ENCODE data around the gene BARD1. TPM values are rescaled to one million over a fixed set of nuclear protein-coding genes. Genes with fewer than 3 reads are reported as not detected.

Gene BARD1
- total RNA-seq, 1 experiment from 2014 or later = 29.7 TPM

DNA sequence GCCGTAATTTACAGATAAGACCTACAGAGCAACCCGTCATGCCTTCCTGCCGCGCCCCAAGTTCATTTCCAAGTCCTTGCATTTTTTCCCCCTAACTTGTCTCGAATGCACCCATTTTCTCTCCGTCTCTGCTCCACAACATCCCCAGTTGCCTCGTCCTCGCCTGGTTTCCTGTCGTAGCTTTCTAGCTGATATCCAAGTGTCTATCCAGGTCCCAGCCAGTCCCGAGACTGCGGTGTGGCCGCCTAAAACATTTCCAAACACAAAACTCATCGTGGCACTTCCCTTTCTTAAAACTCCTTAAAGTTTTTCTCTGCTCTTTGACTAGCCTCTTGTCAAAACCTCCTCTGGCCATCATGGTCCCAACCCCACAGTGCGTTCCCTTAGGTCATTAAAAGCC is 1.2 kb upstream of the BARD1 start:
- Histone ChIP-seq H3K27ac (ENCODE audit: low read depth, low read length, poor library complexity, severe bottlenecking) (no peak overlapping the region), H3K36me3 (ENCODE audit: insufficient read depth, low read length, poor library complexity, severe bottlenecking) (no peaks in the 10 kb centered on the region), H3K4me1 (ENCODE audit: insufficient read depth, low read length, poor library complexity, severe bottlenecking) (peaks cover 15% of the 10 kb centered on the region), H3K27me3 (replicated peaks; ENCODE audit: insufficient read depth, low read depth, low read length, poor library complexity) (no peaks in the 10 kb centered on the region), H3K9me3 (ENCODE audit: low read depth, low read length, poor library complexity, severe bottlenecking) (no peaks in the 10 kb centered on the region), H3K4me3 (ENCODE audit: low read depth, low read length, poor library complexity, severe bottlenecking) (peak overlapping the region; percentile 81)
- DNase-seq (ENCODE audit: low spot score) = no peak
- TF ChIP-seq, protein P1, sequence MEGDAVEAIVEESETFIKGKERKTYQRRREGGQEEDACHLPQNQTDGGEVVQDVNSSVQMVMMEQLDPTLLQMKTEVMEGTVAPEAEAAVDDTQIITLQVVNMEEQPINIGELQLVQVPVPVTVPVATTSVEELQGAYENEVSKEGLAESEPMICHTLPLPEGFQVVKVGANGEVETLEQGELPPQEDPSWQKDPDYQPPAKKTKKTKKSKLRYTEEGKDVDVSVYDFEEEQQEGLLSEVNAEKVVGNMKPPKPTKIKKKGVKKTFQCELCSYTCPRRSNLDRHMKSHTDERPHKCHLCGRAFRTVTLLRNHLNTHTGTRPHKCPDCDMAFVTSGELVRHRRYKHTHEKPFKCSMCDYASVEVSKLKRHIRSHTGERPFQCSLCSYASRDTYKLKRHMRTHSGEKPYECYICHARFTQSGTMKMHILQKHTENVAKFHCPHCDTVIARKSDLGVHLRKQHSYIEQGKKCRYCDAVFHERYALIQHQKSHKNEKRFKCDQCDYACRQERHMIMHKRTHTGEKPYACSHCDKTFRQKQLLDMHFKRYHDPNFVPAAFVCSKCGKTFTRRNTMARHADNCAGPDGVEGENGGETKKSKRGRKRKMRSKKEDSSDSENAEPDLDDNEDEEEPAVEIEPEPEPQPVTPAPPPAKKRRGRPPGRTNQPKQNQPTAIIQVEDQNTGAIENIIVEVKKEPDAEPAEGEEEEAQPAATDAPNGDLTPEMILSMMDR (conservative IDR thresholded peaks at IDR 0.05; ENCODE audit: low read depth, low read length) = no peak
- TF ChIP-seq EZH2 (IDR thresholded peaks at IDR 0.05; ENCODE audit: borderline replicate concordance, low read depth, low read length, poor library complexity, severe bottlenecking) = no peak
- ChIA-PET CTCF (no interaction called here), POLR2A (ENCODE audit: low non-redundant PET) (no interaction called here)
- intact Hi-C loops (cut with micrococcal nuclease; ENCODE audit: unreplicated experiment) = no loop called here
- BruUV-seq (replicated peaks) = TSS peak; percentile 60

DNA sequence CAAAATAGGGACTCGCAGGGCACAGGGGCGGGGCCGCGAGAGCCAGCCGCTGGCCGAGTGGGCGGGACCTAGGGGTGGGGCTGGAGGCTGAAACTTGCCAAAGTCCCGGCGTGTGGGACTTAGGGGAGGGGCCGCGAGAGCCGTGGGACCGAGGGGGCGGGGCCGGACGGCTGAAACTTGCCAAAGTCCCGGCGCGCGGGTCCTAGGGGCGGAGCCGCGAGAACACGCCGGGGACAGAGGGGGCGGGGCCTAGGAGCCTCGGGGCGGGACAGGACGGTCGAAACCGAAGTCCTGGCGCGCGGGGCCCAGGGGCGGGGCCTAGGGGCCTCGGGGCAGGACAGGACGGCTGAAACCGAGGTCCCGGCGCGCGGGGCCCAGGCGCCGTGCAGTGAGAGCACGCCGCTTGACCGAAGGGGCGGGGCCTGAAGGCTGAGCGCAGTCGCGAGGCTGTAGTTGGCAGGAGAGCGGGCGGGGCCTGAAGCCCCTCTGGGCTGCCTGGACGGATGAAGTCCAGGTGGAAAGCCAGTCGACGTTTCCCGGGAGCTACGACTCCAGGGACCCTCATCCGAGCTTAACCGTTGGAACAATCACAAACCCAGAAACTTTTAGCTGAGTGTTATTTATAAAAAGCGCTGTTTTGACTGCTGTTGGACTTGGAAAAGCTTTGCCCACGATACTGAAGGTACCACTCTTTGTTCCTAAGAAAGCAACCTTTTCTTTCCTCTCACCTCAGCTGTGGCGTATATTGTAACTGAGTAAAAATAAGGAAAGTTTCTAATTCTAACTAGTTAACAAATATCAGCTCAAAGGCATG is 475 bp upstream of the BARD1 start:
- peak overlapping the region; percentile 81 for H3K4me3 ChIP-seq (ENCODE audit: low read depth, low read length, poor library complexity, severe bottlenecking)
- intact Hi-C loops (cut with micrococcal nuclease; ENCODE audit: unreplicated experiment) = loop anchor here (10.0 kb wide), 1 partner anchor 1125 kb away; no protein-coding TSS in a partner anchor
- DNase-seq (ENCODE audit: low spot score) = peak; percentile 98
- TF ChIP-seq, protein P1 (conservative IDR thresholded peaks at IDR 0.05; ENCODE audit: low read depth, low read length) = no peak
- no peak for TF ChIP-seq EZH2 (IDR thresholded peaks at IDR 0.05; ENCODE audit: borderline replicate concordance, low read depth, low read length, poor library complexity, severe bottlenecking)
- H3K36me3 ChIP-seq (ENCODE audit: insufficient read depth, low read length, poor library complexity, severe bottlenecking) = no peaks in the 10 kb centered on the region
- H3K4me1 ChIP-seq (ENCODE audit: insufficient read depth, low read length, poor library complexity, severe bottlenecking) = peaks cover 21% of the 10 kb centered on the region
- no peaks in the 10 kb centered on the region for H3K27me3 ChIP-seq (replicated peaks; ENCODE audit: insufficient read depth, low read depth, low read length, poor library complexity)
- peak overlapping the region; percentile 96 for H3K27ac ChIP-seq (ENCODE audit: low read depth, low read length, poor library complexity, severe bottlenecking)
- POLR2A ChIA-PET (ENCODE audit: low non-redundant PET) = no interaction called here
- BruUV-seq (replicated peaks) = no TSS peak
- CTCF ChIA-PET = no interaction called here
- H3K9me3 ChIP-seq (ENCODE audit: low read depth, low read length, poor library complexity, severe bottlenecking) = no peaks in the 10 kb centered on the region

- peaks cover 28% of the 10 kb centered on the region for H3K4me1 ChIP-seq (ENCODE audit: insufficient read depth, low read length, poor library complexity, severe bottlenecking)
- H3K27ac ChIP-seq (ENCODE audit: low read depth, low read length, poor library complexity, severe bottlenecking) = peak overlapping the region; percentile 34
- H3K4me3 ChIP-seq (ENCODE audit: low read depth, low read length, poor library complexity, severe bottlenecking) = peak overlapping the region; percentile 81
- TF ChIP-seq EZH2 (IDR thresholded peaks at IDR 0.05; ENCODE audit: borderline replicate concordance, low read depth, low read length, poor library complexity, severe bottlenecking) = no peak
- TF ChIP-seq, protein P1 (conservative IDR thresholded peaks at IDR 0.05; ENCODE audit: low read depth, low read length) = no peak
- POLR2A ChIA-PET (ENCODE audit: low non-redundant PET) = no interaction called here
- no peaks in the 10 kb centered on the region for H3K27me3 ChIP-seq (replicated peaks; ENCODE audit: insufficient read depth, low read depth, low read length, poor library complexity)
- H3K36me3 ChIP-seq (ENCODE audit: insufficient read depth, low read length, poor library complexity, severe bottlenecking) = no peaks in the 10 kb centered on the region
- BruUV-seq (replicated peaks) = no TSS peak
- intact Hi-C loops (cut with micrococcal nuclease; ENCODE audit: unreplicated experiment) = loop anchor here (10.0 kb wide), 1 partner anchor 1127 kb away; no protein-coding TSS in a partner anchor
- DNase-seq (ENCODE audit: low spot score) = no peak
- CTCF ChIA-PET = no interaction called here
- no peaks in the 10 kb centered on the region for H3K9me3 ChIP-seq (ENCODE audit: low read depth, low read length, poor library complexity, severe bottlenecking)
Observed at GRCh38 chr2:214807653-214808052, 1.8 kb downstream of the BARD1 start.
